A549 (cell line): Measurements from ENCODE around the gene UNC5A. TPM values are rescaled to one million over a fixed set of nuclear protein-coding genes. Genes with fewer than 3 reads are reported as not detected.

Experiments used
- ATAC-seq, 2 experiments: fragments of 200-7000 bp in 1 of 2; fragments of >200 bp in 1 of 2; cut with Nextera tagmentation in 1 of 2; cut with Tn5 transposase in 1 of 2; 3 replicates each; pipeline versions ENCODE4 v1.8.0 to v1.9.1; 2018 to 2020; ENCODE audit warnings: mild to moderate bottlenecking in 1 of 2, moderate library complexity in 1 of 2
- CTCF ChIA-PET: fragments of 300-600 bp; sonication (Branson Sonifier 250); formaldehyde crosslinking; extraction: SDS; loops from one replicate; lab custom pipeline; 2021; ENCODE audit warnings: antibody characterized with exemption, inconsistent platforms; lab: Yijun Ruan, JAX
- POLR2A ChIA-PET: fragments of 350-600 bp; formaldehyde crosslinking; extraction: SDS; loops from one replicate; lab custom pipeline; 2021; ENCODE audit warnings: antibody characterized with exemption, inconsistent platforms; lab: Yijun Ruan, JAX
- DNase-seq, 2 experiments: peaks; one replicate each; pipeline versions ENCODE4 v3.0.0 to v3.0.0-alpha.2; 2011 to 2016; ENCODE audit warnings: low read depth in 1 of 2, low spot score in 1 of 2
- FAIRE-seq: peaks from 2 replicates; lab custom pipeline; 2011; peaks lifted over from hg19 to GRCh38; lab: Jason Lieb, UNC
- H3K27ac ChIP-seq, 2 experiments: fragments of >200 bp; sonication (Bioruptor Twin); formaldehyde crosslinking; 3 replicates each; pipeline ENCODE4 v1.5.1; 2016 to 2017
- H3K4me1 ChIP-seq: fragments of >200 bp; sonication (Bioruptor Twin); formaldehyde crosslinking; 3 replicates; pipeline ENCODE4 v1.6.1; 2016
- H3K4me2 ChIP-seq: fragments of >200 bp; sonication (Bioruptor Twin); formaldehyde crosslinking; 3 replicates; pipeline ENCODE4 v1.6.1; 2016
- H3K4me3 ChIP-seq: fragments of >200 bp; sonication (Bioruptor Twin); formaldehyde crosslinking; 3 replicates; pipeline ENCODE4 v1.5.1; 2016
- H3K9me3 ChIP-seq: fragments of >200 bp; sonication (Bioruptor Twin); formaldehyde crosslinking; 3 replicates; pipeline ENCODE4 v1.6.1; 2016
- BHLHE40 ChIP-seq: IDR thresholded peaks from 2 replicates; pipeline ENCODE4 v1.6.1; 2012; ENCODE audit warnings: low read depth, low read length, inconsistent platforms
- CHD4 ChIP-seq: fragments of 200-600 bp; sonication (generic); IDR thresholded peaks from 2 replicates; pipeline ENCODE4 v1.6.1; 2016; ENCODE audit warnings: antibody characterized with exemption, mild to moderate bottlenecking, borderline replicate concordance
- CTCF ChIP-seq: fragments of >200 bp; sonication (Bioruptor Twin); formaldehyde crosslinking; IDR thresholded peaks from 3 replicates; pipeline ENCODE4 v1.5.1; 2016
- EHF ChIP-seq: fragments of 250-450 bp; sonication (Bioruptor Pico); IDR thresholded peaks from 2 replicates; pipeline ENCODE4 v1.5.0; 2020; ENCODE audit warnings: mild to moderate bottlenecking
- FOSB ChIP-seq: fragments of 250-450 bp; sonication (Bioruptor Pico); IDR thresholded peaks from 2 replicates; pipeline ENCODE4 v1.5.0; 2020; ENCODE audit warnings: mild to moderate bottlenecking, moderate library complexity
- FOSL2 ChIP-seq, 2 experiments: fragments of 450-650 bp in 1 of 2; fragments of >200 bp in 1 of 2; sonication (Bioruptor Twin) in 1 of 2; formaldehyde crosslinking; IDR thresholded peaks; 2 replicates each; pipeline versions ENCODE4 v1.5.0 to v1.6.1; 2016 to 2020; ENCODE audit warnings: mild to moderate bottlenecking in 1 of 2, moderate library complexity in 1 of 2
- HES2 ChIP-seq: fragments of >200 bp; sonication (Bioruptor Twin); formaldehyde crosslinking; IDR thresholded peaks from 2 replicates; pipeline ENCODE4 v1.6.1; 2016
- HOXA7 ChIP-seq: fragments of 250-450 bp; sonication (Bioruptor Pico); IDR thresholded peaks from 2 replicates; pipeline ENCODE4 v1.5.0; 2020; ENCODE audit warnings: mild to moderate bottlenecking, moderate library complexity
- JUN ChIP-seq, 2 experiments: fragments of >200 bp; sonication (Bioruptor Twin); formaldehyde crosslinking; IDR thresholded peaks; 2 replicates in 1 of 2; 3 replicates in 1 of 2; pipeline ENCODE4 v1.6.1; 2016 to 2017
- KDM5A ChIP-seq: fragments of 200-600 bp; sonication (generic); IDR thresholded peaks from 2 replicates; pipeline ENCODE4 v1.6.1; 2016; ENCODE audit warnings: antibody characterized with exemption, mild to moderate bottlenecking
- MAX ChIP-seq: IDR thresholded peaks from 2 replicates; pipeline ENCODE4 v1.6.1; 2012
- MAZ ChIP-seq: fragments of 150-350 bp; IDR thresholded peaks from 2 replicates; pipeline ENCODE4 v1.6.1; 2014; ENCODE audit warnings: antibody characterized with exemption, low read depth, low read length, borderline replicate concordance
- MYC ChIP-seq: IDR thresholded peaks from 2 replicates; pipeline ENCODE4 v1.6.1; 2012; ENCODE audit warnings: mild to moderate bottlenecking, inconsistent platforms, low read length, improper control_type of control experiment, borderline replicate concordance
- NR3C1 ChIP-seq: fragments of >200 bp; sonication (Bioruptor Twin); formaldehyde crosslinking; IDR thresholded peaks from 3 replicates; pipeline ENCODE4 v1.6.1; 2017
- PHF8 ChIP-seq: fragments of 200-600 bp; sonication (generic); IDR thresholded peaks from 2 replicates; pipeline ENCODE4 v1.6.1; 2016; ENCODE audit warnings: low read depth, mild to moderate bottlenecking, antibody characterized with exemption, moderate library complexity, borderline replicate concordance
- RARB ChIP-seq: fragments of 250-450 bp; sonication (Bioruptor Pico); IDR thresholded peaks from 2 replicates; pipeline ENCODE4 v1.8.0; 2021; ENCODE audit warnings: mild to moderate bottlenecking, moderate library complexity
- RCOR1 ChIP-seq: fragments of 150-350 bp; IDR thresholded peaks from 2 replicates; pipeline ENCODE4 v1.6.1; 2014; ENCODE audit warnings: antibody characterized with exemption, low read length, low read depth
- RFX5 ChIP-seq: fragments of 450-650 bp; IDR thresholded peaks from 2 replicates; pipeline ENCODE4 v1.7.1; 2014; ENCODE audit warnings: antibody characterized with exemption, mild to moderate bottlenecking, moderate library complexity
- SMC3 ChIP-seq: fragments of >200 bp; sonication (Bioruptor Twin); formaldehyde crosslinking; IDR thresholded peaks from 3 replicates; pipeline ENCODE4 v1.6.1; 2018; ENCODE audit warnings: inconsistent platforms
- ZFP36 ChIP-seq: fragments of 450-650 bp; IDR thresholded peaks from 2 replicates; pipeline ENCODE4 v1.6.1; 2014; ENCODE audit warnings: borderline replicate concordance; ENCODE audit not compliant: partially characterized antibody
- ZNF302 ChIP-seq: fragments of 250-450 bp; sonication (Bioruptor Pico); IDR thresholded peaks from 2 replicates; pipeline ENCODE4 v1.9.0; 2021; ENCODE audit warnings: inconsistent platforms, mild to moderate bottlenecking, moderate library complexity
- WGBS: methylation state at CpG from one replicate; pipeline ENCODE4 v1.1.6; 2017; ENCODE audit errors: missing lambda C conversion rate; 5-methylcytosine and 5-hydroxymethylcytosine counted together
- polyA plus RNA-seq, 4 experiments: library from polyadenylated mRNA; depleted of rRNA in 3 of 4; stranded (reverse); fragments of >200 nt; fragmentation: RNase III in 1 of 4; extraction: RNeasy Plus Mini Kit Qiagen cat#74134 plus additional on column Dnase treatment in 1 of 4; gene quantifications; 2 replicates in 3 of 4; 3 replicates in 1 of 4; pipeline ENCODE4 v1.2.3, GENCODE V29; 2011 to 2017
- TF ChIP-seq, protein P1 (sequence below): fragments of 250-450 bp; sonication (Bioruptor Pico); IDR thresholded peaks from 2 replicates; pipeline ENCODE4 v1.5.0; 2020; ENCODE audit warnings: low read depth, mild to moderate bottlenecking, moderate library complexity

Gene UNC5A
- polyA plus RNA-seq, 2 of the 4 experiments (the other 2 are of a cell fraction): 0.03 to 0.14 TPM

DNA sequence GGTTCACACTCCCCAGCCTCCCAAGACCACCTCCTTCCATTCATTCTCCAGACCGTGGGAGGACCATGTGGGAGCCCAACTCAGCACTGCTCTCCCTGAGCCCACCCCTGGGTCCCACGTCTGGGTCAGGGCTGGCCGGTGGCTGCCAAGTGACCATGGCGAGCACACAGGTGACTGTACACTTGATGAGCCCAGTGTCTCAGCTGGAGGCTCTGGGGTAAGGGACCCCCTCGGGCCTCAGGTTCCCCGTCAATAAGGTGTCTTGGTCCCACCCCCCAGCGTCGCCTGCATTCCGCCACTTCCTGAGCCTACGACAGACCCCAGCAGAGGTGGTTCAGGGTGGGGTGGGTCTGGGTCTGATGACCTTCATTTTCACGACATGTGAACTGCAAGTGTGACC is 50.0 kb downstream of the UNC5A start:
- no peak for FAIRE-seq
- CTCF ChIA-PET: interaction anchor here (0.9 to 1.6 kb wide), 3 partner anchors 10 to 202 kb away, joined by 3 to 5 read pairs (median 3); no protein-coding TSS in a partner anchor
- H3K4me1 ChIP-seq: no peaks in the 10 kb centered on the region
- TF ChIP-seq FOSL2 (IDR thresholded peaks at IDR 0.05) (no peak), FOSL2 (CRISPR knock-in tag; IDR thresholded peaks at IDR 0.05) (no peak), MYC (no peak), HOXA7 (CRISPR knock-in tag) (no peak), SMC3 (no peak), HES2 (no peak), MAX (no peak)
- no peak for ATAC-seq
- WGBS: 47% methylated on average over 9 of the region's 11 CpGs
- DNase-seq: no peak
- POLR2A ChIA-PET: no interaction called here
- H3K27ac ChIP-seq: no peak overlapping the region
- H3K4me3 ChIP-seq: no peak overlapping the region
- no peak overlapping the region for H3K4me2 ChIP-seq
- H3K9me3 ChIP-seq: no peaks in the 10 kb centered on the region

GRCh38 chr5:176861276-176861675 is 50.9 kb downstream of the UNC5A start:
- POLR2A ChIA-PET: no interaction called here
- TF ChIP-seq RARB (CRISPR knock-in tag) (no peak), ZNF302 (CRISPR knock-in tag) (no peak), FOSB (CRISPR knock-in tag) (no peak), RCOR1 (no peak), PHF8 (no peak), EHF (CRISPR knock-in tag) (no peak), ZFP36 (no peak), KDM5A (no peak), MAZ (no peak), JUN (IDR thresholded peaks at IDR 0.05) (no peak), CHD4 (no peak), BHLHE40 (no peak), CTCF (no peak), FOSL2 (IDR thresholded peaks at IDR 0.05) (no peak), FOSL2 (CRISPR knock-in tag; IDR thresholded peaks at IDR 0.05) (no peak), NR3C1 (no peak), RFX5 (no peak)
- TF ChIP-seq, protein P1, sequence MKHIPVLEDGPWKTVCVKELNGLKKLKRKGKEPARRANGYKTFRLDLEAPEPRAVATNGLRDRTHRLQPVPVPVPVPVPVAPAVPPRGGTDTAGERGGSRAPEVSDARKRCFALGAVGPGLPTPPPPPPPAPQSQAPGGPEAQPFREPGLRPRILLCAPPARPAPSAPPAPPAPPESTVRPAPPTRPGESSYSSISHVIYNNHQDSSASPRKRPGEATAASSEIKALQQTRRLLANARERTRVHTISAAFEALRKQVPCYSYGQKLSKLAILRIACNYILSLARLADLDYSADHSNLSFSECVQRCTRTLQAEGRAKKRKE: no peak
- TF ChIP-seq, all 56 proteins: peak for 0
- Histone ChIP-seq H3K4me2 (no peak overlapping the region), H3K4me1 (no peaks in the 10 kb centered on the region), H3K9me3 (no peaks in the 10 kb centered on the region), H3K27ac (no peak overlapping the region), H3K4me3 (no peak overlapping the region)
- 40% methylated on average over 10 of the region's 11 CpGs for WGBS
- ATAC-seq (no peak), DNase-seq (no peak), FAIRE-seq (no peak)
- CTCF ChIA-PET: interaction anchor here (0.9 to 1.6 kb wide), 3 partner anchors 9 to 203 kb away, joined by 3 to 5 read pairs (median 3); no protein-coding TSS in a partner anchor
